ENCODE data around the gene MST1.
A peak's percentile ranks its signal among the peaks of the same experiment; 100 is the strongest.

The MST1 gene

GRCh38 chr3:49659756-49660155, 29.5 kb downstream of the MST1 start:
- H3K9ac ChIP-seq (ENCODE audit: low read depth, low read length) = no peak overlapping the region
- H3K4me1 ChIP-seq (ENCODE audit: control insufficient read depth, insufficient read depth, low read length) = no peaks in the 10 kb centered on the region
- H3K9me3 ChIP-seq (replicated peaks; ENCODE audit: low read length) = no peaks in the 10 kb centered on the region
- H3K4me3 ChIP-seq (ENCODE audit: low read length) = no peak overlapping the region
- H3K36me3 ChIP-seq (ENCODE audit: insufficient read depth, low read length) = no peaks in the 10 kb centered on the region
- peaks cover 33% of the 10 kb centered on the region for H3K27me3 ChIP-seq (ENCODE audit: control insufficient read depth, insufficient read depth, low read length)
- no peak overlapping the region for H3K4me2 ChIP-seq (ENCODE audit: low read length)

- H3K4me1 ChIP-seq (ENCODE audit: control insufficient read depth, insufficient read depth, low read length) = no peaks in the 10 kb centered on the region
- no peak overlapping the region for H3K4me2 ChIP-seq (ENCODE audit: low read length)
- no peaks in the 10 kb centered on the region for H3K36me3 ChIP-seq (ENCODE audit: insufficient read depth, low read length)
- peaks cover 24% of the 10 kb centered on the region for H3K27me3 ChIP-seq (ENCODE audit: control insufficient read depth, insufficient read depth, low read length)
- no peak overlapping the region for H3K9ac ChIP-seq (ENCODE audit: low read depth, low read length)
- H3K4me3 ChIP-seq (ENCODE audit: low read length) = no peak overlapping the region
- H3K9me3 ChIP-seq (replicated peaks; ENCODE audit: low read length) = no peaks in the 10 kb centered on the region
Measured at GRCh38 chr3:49658711-49659110, 30.6 kb downstream of the MST1 start.

- Histone ChIP-seq H3K27me3 (ENCODE audit: control insufficient read depth, insufficient read depth, low read length) (peaks cover 22% of the 10 kb centered on the region), H3K36me3 (ENCODE audit: insufficient read depth, low read length) (no peaks in the 10 kb centered on the region), H3K4me2 (ENCODE audit: low read length) (no peak overlapping the region), H3K9ac (ENCODE audit: low read depth, low read length) (no peak overlapping the region), H3K4me1 (ENCODE audit: control insufficient read depth, insufficient read depth, low read length) (no peaks in the 10 kb centered on the region), H3K9me3 (replicated peaks; ENCODE audit: low read length) (no peaks in the 10 kb centered on the region), H3K4me3 (ENCODE audit: low read length) (no peak overlapping the region)
Measured at GRCh38 chr3:49657208-49657915, 31.9 kb downstream of the MST1 start.

GRCh38 chr3:49656541-49657112, 32.6 kb downstream of the MST1 start:
- H3K4me1 ChIP-seq (ENCODE audit: control insufficient read depth, insufficient read depth, low read length) = no peaks in the 10 kb centered on the region
- peak overlapping the region; percentile 23 for H3K4me2 ChIP-seq (ENCODE audit: low read length)
- no peaks in the 10 kb centered on the region for H3K36me3 ChIP-seq (ENCODE audit: insufficient read depth, low read length)
- no peak overlapping the region for H3K9ac ChIP-seq (ENCODE audit: low read depth, low read length)
- no peak overlapping the region for H3K4me3 ChIP-seq (ENCODE audit: low read length)
- H3K27me3 ChIP-seq (ENCODE audit: control insufficient read depth, insufficient read depth, low read length) = peaks cover 22% of the 10 kb centered on the region
- H3K9me3 ChIP-seq (replicated peaks; ENCODE audit: low read length) = no peaks in the 10 kb centered on the region

GRCh38 chr3:49655731-49656285, 33.5 kb downstream of the MST1 start:
- Histone ChIP-seq H3K4me1 (ENCODE audit: control insufficient read depth, insufficient read depth, low read length) (no peaks in the 10 kb centered on the region), H3K9me3 (replicated peaks; ENCODE audit: low read length) (no peaks in the 10 kb centered on the region), H3K36me3 (ENCODE audit: insufficient read depth, low read length) (no peaks in the 10 kb centered on the region), H3K9ac (ENCODE audit: low read depth, low read length) (no peak overlapping the region), H3K27me3 (ENCODE audit: control insufficient read depth, insufficient read depth, low read length) (peaks cover 22% of the 10 kb centered on the region), H3K4me2 (ENCODE audit: low read length) (no peak overlapping the region), H3K4me3 (ENCODE audit: low read length) (no peak overlapping the region)

- no peaks in the 10 kb centered on the region for H3K9me3 ChIP-seq (replicated peaks; ENCODE audit: low read length)
- H3K4me1 ChIP-seq (ENCODE audit: control insufficient read depth, insufficient read depth, low read length) = no peaks in the 10 kb centered on the region
- no peaks in the 10 kb centered on the region for H3K36me3 ChIP-seq (ENCODE audit: insufficient read depth, low read length)
- no peak overlapping the region for H3K4me3 ChIP-seq (ENCODE audit: low read length)
- peaks cover 22% of the 10 kb centered on the region for H3K27me3 ChIP-seq (ENCODE audit: control insufficient read depth, insufficient read depth, low read length)
- no peak overlapping the region for H3K4me2 ChIP-seq (ENCODE audit: low read length)
- no peak overlapping the region for H3K9ac ChIP-seq (ENCODE audit: low read depth, low read length)
Measured at GRCh38 chr3:49654955-49655556, 34.2 kb downstream of the MST1 start.

- Histone ChIP-seq H3K4me1 (ENCODE audit: control insufficient read depth, insufficient read depth, low read length) (no peaks in the 10 kb centered on the region), H3K9ac (ENCODE audit: low read depth, low read length) (no peak overlapping the region), H3K27me3 (ENCODE audit: control insufficient read depth, insufficient read depth, low read length) (peaks cover 22% of the 10 kb centered on the region), H3K36me3 (ENCODE audit: insufficient read depth, low read length) (no peaks in the 10 kb centered on the region), H3K4me2 (ENCODE audit: low read length) (no peak overlapping the region), H3K4me3 (ENCODE audit: low read length) (no peak overlapping the region), H3K9me3 (replicated peaks; ENCODE audit: low read length) (no peaks in the 10 kb centered on the region)
Measured at GRCh38 chr3:49654176-49654825, 35.0 kb downstream of the MST1 start.

GRCh38 chr3:49653621-49654020, 35.7 kb downstream of the MST1 start:
- Histone ChIP-seq H3K4me1 (ENCODE audit: control insufficient read depth, insufficient read depth, low read length) (no peaks in the 10 kb centered on the region), H3K36me3 (ENCODE audit: insufficient read depth, low read length) (no peaks in the 10 kb centered on the region), H3K4me2 (ENCODE audit: low read length) (no peak overlapping the region), H3K9ac (ENCODE audit: low read depth, low read length) (no peak overlapping the region), H3K4me3 (ENCODE audit: low read length) (no peak overlapping the region), H3K9me3 (replicated peaks; ENCODE audit: low read length) (no peaks in the 10 kb centered on the region), H3K27me3 (ENCODE audit: control insufficient read depth, insufficient read depth, low read length) (peaks cover 18% of the 10 kb centered on the region)

- Histone ChIP-seq H3K4me3 (ENCODE audit: low read length) (no peak overlapping the region), H3K4me2 (ENCODE audit: low read length) (no peak overlapping the region), H3K36me3 (ENCODE audit: insufficient read depth, low read length) (no peaks in the 10 kb centered on the region), H3K9ac (ENCODE audit: low read depth, low read length) (no peak overlapping the region), H3K9me3 (replicated peaks; ENCODE audit: low read length) (no peaks in the 10 kb centered on the region), H3K4me1 (ENCODE audit: control insufficient read depth, insufficient read depth, low read length) (no peaks in the 10 kb centered on the region), H3K27me3 (ENCODE audit: control insufficient read depth, insufficient read depth, low read length) (peaks cover 16% of the 10 kb centered on the region)
Measured at GRCh38 chr3:49652903-49653415, 36.3 kb downstream of the MST1 start.

- no peaks in the 10 kb centered on the region for H3K9me3 ChIP-seq (replicated peaks; ENCODE audit: low read length)
- H3K36me3 ChIP-seq (ENCODE audit: insufficient read depth, low read length) = no peaks in the 10 kb centered on the region
- H3K27me3 ChIP-seq (ENCODE audit: control insufficient read depth, insufficient read depth, low read length) = peaks cover 18% of the 10 kb centered on the region
- no peak overlapping the region for H3K4me3 ChIP-seq (ENCODE audit: low read length)
- no peak overlapping the region for H3K9ac ChIP-seq (ENCODE audit: low read depth, low read length)
- H3K4me1 ChIP-seq (ENCODE audit: control insufficient read depth, insufficient read depth, low read length) = no peaks in the 10 kb centered on the region
- H3K4me2 ChIP-seq (ENCODE audit: low read length) = no peak overlapping the region
Measured at GRCh38 chr3:49652218-49652902, 36.9 kb downstream of the MST1 start.

- H3K9ac ChIP-seq (ENCODE audit: low read depth, low read length) = no peak overlapping the region
- H3K4me3 ChIP-seq (ENCODE audit: low read length) = no peak overlapping the region
- H3K4me1 ChIP-seq (ENCODE audit: control insufficient read depth, insufficient read depth, low read length) = no peaks in the 10 kb centered on the region
Measured at GRCh38 chr3:49650637-49651036, 38.6 kb downstream of the MST1 start.

More at GRCh38 chr3:49650637-49651036, 38.6 kb downstream of the MST1 start:
- Histone ChIP-seq H3K36me3 (ENCODE audit: insufficient read depth, low read length) (no peaks in the 10 kb centered on the region), H3K27me3 (ENCODE audit: control insufficient read depth, insufficient read depth, low read length) (peaks cover 24% of the 10 kb centered on the region), H3K4me2 (ENCODE audit: low read length) (no peak overlapping the region), H3K9me3 (replicated peaks; ENCODE audit: low read length) (no peaks in the 10 kb centered on the region)
